PFSK-1 (cell line): Measurements from ENCODE around the gene SLC22A23.

Experiments
- FOXP2 ChIP-seq: optimal IDR thresholded peaks from 2 replicates; pipeline ENCODE3; 2011; ENCODE audit warnings: borderline replicate concordance, control low read depth, inconsistent platforms; ENCODE audit not compliant: insufficient read depth; ENCODE audit errors: extremely low read length, extremely low read depth
- POLR2AphosphoS5 ChIP-seq: IDR thresholded peaks from 2 replicates; pipeline ENCODE4 v1.6.1; 2012; ENCODE audit warnings: low read depth, mild to moderate bottlenecking, control low read depth, low read length, moderate library complexity
- REST ChIP-seq, 2 experiments: IDR thresholded peaks; 2 replicates each; pipeline versions ENCODE4 v1.6.1 to v1.8.0; 2011 to 2012; ENCODE audit warnings: low read depth in 2 of 2, low read length in 2 of 2, control low read depth in 1 of 2, inconsistent platforms in 1 of 2, mild to moderate bottlenecking in 1 of 2, moderate library complexity in 1 of 2; ENCODE audit not compliant: insufficient read depth in 1 of 2
- SIN3A ChIP-seq: IDR thresholded peaks from 2 replicates; pipeline ENCODE4 v1.6.1; 2012; ENCODE audit warnings: mild to moderate bottlenecking, low read length, moderate library complexity, borderline replicate concordance; ENCODE audit not compliant: insufficient read depth
- TAF1 ChIP-seq: IDR thresholded peaks from 2 replicates; pipeline ENCODE4 v1.6.1; 2012; ENCODE audit warnings: low read length, control low read depth, borderline replicate concordance; ENCODE audit not compliant: insufficient read depth

- TF ChIP-seq SIN3A (no peak), POLR2AphosphoS5 (no peak), TAF1 (no peak), REST (IDR thresholded peaks at IDR 0.05; ENCODE audit: insufficient read depth in 1 of 2, low read depth in 2 of 2, low read length in 2 of 2) (no peak), FOXP2 (no peak)
Observed at GRCh38 chr6:3426091-3426926, 30.5 kb downstream of the SLC22A23 start.
